ENCODE data around the gene ZIK1. TPM values are rescaled to one million over a fixed set of nuclear protein-coding genes. Genes with fewer than 3 reads are reported as not detected.

The ZIK1 gene
- total and polyA plus RNA-seq, 2 of the 4 experiments (the other 2 are of a cell fraction) = 4.1 to 11.8 TPM

GRCh38 chr19:57563547-57563946, 20.4 kb upstream of the ZIK1 start:
- TF ChIP-seq MAZ (IDR thresholded peaks at IDR 0.05; ENCODE audit: borderline replicate concordance, low read depth, low read length) (no peak), RCOR1 (IDR thresholded peaks at IDR 0.05; ENCODE audit: insufficient replicate concordance, low read length) (no peak), CEBPB (IDR thresholded peaks at IDR 0.05; ENCODE audit: low read depth, low read length) (no peak), SMC3 (IDR thresholded peaks at IDR 0.05; ENCODE audit: low read depth, low read length) (no peak), MXI1 (IDR thresholded peaks at IDR 0.05; ENCODE audit: borderline replicate concordance, low read depth, low read length) (no peak), CHD1 (IDR thresholded peaks at IDR 0.05; ENCODE audit: low read depth, low read length) (no peak), BHLHE40 (IDR thresholded peaks at IDR 0.05; ENCODE audit: low read depth, low read length) (no peak), POLR2A (IDR thresholded peaks at IDR 0.05; ENCODE audit: low read depth, low read length) (no peak), ELK1 (IDR thresholded peaks at IDR 0.05; ENCODE audit: borderline replicate concordance, low read depth, low read length) (no peak), CTCF (conservative IDR thresholded peaks at IDR 0.05; ENCODE audit: low read depth, low read length) (no peak)
- Histone ChIP-seq H3K36me3 (ENCODE audit: control insufficient read depth, insufficient read depth, low read length) (no peaks in the 10 kb centered on the region), H3K14ac (replicated peaks; ENCODE audit: low read depth, low read length) (no peak overlapping the region), H2AK9ac (replicated peaks; ENCODE audit: low read depth, low read length, poor library complexity) (no peak overlapping the region), H3K4me2 (ENCODE audit: low read depth, low read length) (no peak overlapping the region), H2AFZ (replicated peaks; ENCODE audit: low read length, poor library complexity) (no peak overlapping the region), H4K20me1 (ENCODE audit: insufficient read depth, low read length) (no peaks in the 10 kb centered on the region), H3K9me1 (ENCODE audit: insufficient read depth, low read length) (no peaks in the 10 kb centered on the region), H4K91ac (ENCODE audit: insufficient read depth, low read depth, low read length) (no peak overlapping the region), H2BK5ac (ENCODE audit: low read depth, low read length, poor library complexity, severe bottlenecking) (no peak overlapping the region), H3K79me1 (ENCODE audit: low read depth in 1 of 2, low read length in 2 of 2) (peaks cover 2 to 10% of the 10 kb centered on the region in 2 experiments; a peak in 2 of 4 replicates), H2BK15ac (ENCODE audit: low read depth, low read length) (no peak overlapping the region), H3K27me3 (ENCODE audit: control insufficient read depth, insufficient read depth, low read length) (no peaks in the 10 kb centered on the region), H4K8ac (ENCODE audit: low read depth in 2 of 2, low read length in 2 of 2) (no peak overlapping the region), H3K23ac (ENCODE audit: low read depth, low read length) (no peak overlapping the region), H3K4ac (ENCODE audit: low read depth, low read length) (no peak overlapping the region), H3K18ac (ENCODE audit: low read depth, low read length) (no peak overlapping the region), H3K4me3 (ENCODE audit: insufficient read depth, low read depth, low read length) (no peak overlapping the region), H2BK20ac (ENCODE audit: low read depth, low read length) (no peak overlapping the region), H3K4me1 (ENCODE audit: control insufficient read depth, insufficient read depth, low read length) (peaks cover 2% of the 10 kb centered on the region), H3K27ac (ENCODE audit: insufficient read depth, low read length) (no peak overlapping the region), H3K9me3 (ENCODE audit: control insufficient read depth, insufficient read depth, low read length) (peaks cover 46% of the 10 kb centered on the region), H2BK120ac (ENCODE audit: low read depth, low read length) (no peak overlapping the region), H4K5ac (ENCODE audit: low read depth, low read length) (no peak overlapping the region), H3K9ac (ENCODE audit: low read depth, low read length) (no peak overlapping the region), H3K56ac (ENCODE audit: extremely low read depth, insufficient read depth, low read length) (no peak overlapping the region), H2AK5ac (ENCODE audit: low read depth, low read length) (no peak overlapping the region)
- ChIA-PET CTCF (no interaction called here), POLR2A (ENCODE audit: unreplicated experiment) (no interaction called here)
- in situ Hi-C loops (cut with MboI; ENCODE audit: low sequenced_read_pairs) = no loop called here
- no peak for ATAC-seq (ENCODE audit: low read depth)
- no CpG with 5 or more reads among the region's 1 CpG for WGBS, 2 experiments (ENCODE audit: extremely low coverage in 2 of 2, insufficient read length in 1 of 2)
- intact Hi-C loops (cut with micrococcal nuclease) = no loop called here
- no TSS peak for BruUV-seq (replicated peaks)
- DNase-seq = no peak
- dilution Hi-C loops (cut with HindIII; ENCODE audit: low sequenced_read_pairs, unreplicated experiment) = no loop called here

All from IMR-90 (cell line).